Stimulated activated CD8-positive, alpha-beta memory T cell treated with anti-CD3 and anti-CD28 coated beads, Interleukin-2, amount 100 ng/mL, for 1 hour (primary cell): ENCODE measurements around the gene AAMDC.
"Not testable (repeated sequence)": the region's sequence is repeated elsewhere in the genome, so short reads cannot be mapped to it uniquely, and the experiment has no call there.

Source experiments
- DNase-seq, 2 donors: peaks; one replicate each; pipeline ENCODE4 v3.0.0-alpha.2; 2020; ENCODE audit warnings: low read depth in 2 of 2

Gene AAMDC

GRCh38 chr11:77884829-77885190 is 63.9 kb downstream of the AAMDC start:
- no peak for DNase-seq

- DNase-seq, result no peak
These were observed 65.5 kb downstream of the AAMDC start for GRCh38 chr11:77886401-77886800.

- not testable (repeated sequence) for DNase-seq
These were observed 68.1 kb downstream of the AAMDC start for GRCh38 chr11:77889045-77889444.

- DNase-seq, result not testable (repeated sequence)
These were observed 69.2 kb downstream of the AAMDC start for GRCh38 chr11:77890100-77890614.

GRCh38 chr11:77890619-77891056 is 69.7 kb downstream of the AAMDC start:
- not testable (repeated sequence) for DNase-seq

GRCh38 chr11:77891256-77891655 is 70.3 kb downstream of the AAMDC start:
- not testable (repeated sequence) for DNase-seq

- DNase-seq, result not testable (repeated sequence)
These were observed 70.8 kb downstream of the AAMDC start for GRCh38 chr11:77891703-77892102.

GRCh38 chr11:77894949-77895348 is 74.0 kb downstream of the AAMDC start:
- not testable (repeated sequence) for DNase-seq

- no peak for DNase-seq
These were observed 87.9 kb downstream of the AAMDC start for GRCh38 chr11:77908835-77909234.

- no peak for DNase-seq
These were observed 88.3 kb downstream of the AAMDC start for GRCh38 chr11:77909277-77909676.

GRCh38 chr11:77910828-77911227 is 89.9 kb downstream of the AAMDC start:
- not testable (repeated sequence) for DNase-seq

GRCh38 chr11:77913608-77914306 is 92.8 kb downstream of the AAMDC start:
- not testable (repeated sequence) for DNase-seq

GRCh38 chr11:77914307-77914791 is 93.4 kb downstream of the AAMDC start:
- DNase-seq, result not testable (repeated sequence)

GRCh38 chr11:77917713-77918112 is 96.8 kb downstream of the AAMDC start:
- not testable (repeated sequence) for DNase-seq
